Mesenchymal stem cell (in vitro differentiated cells and primary cell): ENCODE measurements around the gene CTBP2.

Experiments
- DNase-seq: peaks from one replicate; pipeline ENCODE4 v3.0.0-alpha.2; 2013
- H2AFZ ChIP-seq: one replicate; pipeline ENCODE4 v1.6.1; 2013; ENCODE audit warnings: low read depth, mild to moderate bottlenecking, control low read depth, inconsistent platforms, low read length, moderate library complexity
- H2AK5ac ChIP-seq: 2 replicates; pipeline ENCODE4 v1.6.1; 2013; ENCODE audit warnings: low read length, moderate library complexity, mild to moderate bottlenecking, inconsistent platforms; ENCODE audit not compliant: severe bottlenecking
- H2BK120ac ChIP-seq: one replicate; pipeline ENCODE4 v1.6.1; 2013; ENCODE audit warnings: low read depth, mild to moderate bottlenecking, inconsistent platforms, low read length, moderate library complexity
- H2BK12ac ChIP-seq, 2 experiments: one replicate each; pipeline ENCODE4 v1.6.1; 2013; ENCODE audit warnings: inconsistent platforms in 2 of 2, low read length in 2 of 2, mild to moderate bottlenecking in 2 of 2, moderate library complexity in 2 of 2, control low read depth in 1 of 2
- H2BK15ac ChIP-seq: one replicate; pipeline ENCODE4 v1.6.1; 2013; ENCODE audit warnings: mild to moderate bottlenecking, low read depth, inconsistent platforms; ENCODE audit not compliant: poor library complexity, severe bottlenecking
- H2BK5ac ChIP-seq: 2 replicates; pipeline ENCODE4 v1.6.1; 2013; ENCODE audit warnings: low read depth, mild to moderate bottlenecking, low read length, control low read depth, inconsistent platforms; ENCODE audit not compliant: poor library complexity, severe bottlenecking
- H3K14ac ChIP-seq, 2 experiments: one replicate each; pipeline ENCODE4 v1.6.1; 2013; ENCODE audit warnings: inconsistent platforms in 2 of 2, low read length in 2 of 2, control low read depth in 1 of 2, mild to moderate bottlenecking in 1 of 2, moderate library complexity in 1 of 2
- H3K18ac ChIP-seq, 2 experiments: one replicate each; pipeline ENCODE4 v1.6.1; 2013; ENCODE audit warnings: inconsistent platforms in 2 of 2, low read length in 2 of 2, control low read depth in 1 of 2, low read depth in 1 of 2, mild to moderate bottlenecking in 1 of 2
- H3K23ac ChIP-seq, 2 experiments: one replicate each; pipeline ENCODE4 v1.6.1; 2013; ENCODE audit warnings: inconsistent platforms in 2 of 2, low read length in 2 of 2, mild to moderate bottlenecking in 2 of 2, moderate library complexity in 2 of 2, control low read depth in 1 of 2
- H3K27ac ChIP-seq: 2 replicates; pipeline ENCODE4 v1.5.1; 2013; ENCODE audit warnings: mild to moderate bottlenecking, moderate library complexity, low read length, control low read depth, inconsistent platforms; ENCODE audit not compliant: poor library complexity, severe bottlenecking
- H3K27me3 ChIP-seq, 2 experiments: 2 replicates each; pipeline versions ENCODE4 v1.6.1 to v1.7.0; 2013; ENCODE audit warnings: low read length in 2 of 2, mild to moderate bottlenecking in 2 of 2, moderate library complexity in 2 of 2, control low read depth in 1 of 2, inconsistent platforms in 1 of 2; ENCODE audit not compliant: control insufficient read depth in 1 of 2, insufficient read depth in 1 of 2
- H3K36me3 ChIP-seq, 2 experiments: 2 replicates each; pipeline versions ENCODE4 v1.6.1 to v1.7.0; 2013; ENCODE audit warnings: low read length in 2 of 2, control low read depth in 1 of 2, inconsistent platforms in 1 of 2, low read depth in 1 of 2, mild to moderate bottlenecking in 1 of 2; ENCODE audit not compliant: insufficient read depth in 2 of 2, control insufficient read depth in 1 of 2
- H3K4ac ChIP-seq, 2 experiments: one replicate each; pipeline ENCODE4 v1.6.1; 2013; ENCODE audit warnings: inconsistent platforms in 2 of 2, low read length in 2 of 2, mild to moderate bottlenecking in 2 of 2, moderate library complexity in 2 of 2, control low read depth in 1 of 2, low read depth in 1 of 2
- H3K4me1 ChIP-seq: 2 replicates; pipeline ENCODE4 v1.6.1; 2013; ENCODE audit warnings: low read depth, low read length, control low read depth; ENCODE audit not compliant: control insufficient read depth, insufficient read depth
- H3K4me2 ChIP-seq: 2 replicates; pipeline ENCODE4 v1.6.1; 2013; ENCODE audit warnings: low read length, mild to moderate bottlenecking, inconsistent platforms; ENCODE audit not compliant: poor library complexity, severe bottlenecking
- H3K4me3 ChIP-seq, 2 experiments: 2 replicates each; pipeline versions ENCODE4 v1.5.1 to v1.7.0; 2013; ENCODE audit warnings: low read length in 2 of 2, mild to moderate bottlenecking in 2 of 2, control low read depth in 1 of 2, low read depth in 1 of 2; ENCODE audit not compliant: insufficient read depth in 1 of 2
- H3K79me1 ChIP-seq: replicated peaks from 2 replicates; pipeline ENCODE4 v1.6.1; 2013; ENCODE audit warnings: mild to moderate bottlenecking, control low read depth, low read length, inconsistent platforms; ENCODE audit not compliant: poor library complexity, severe bottlenecking
- H3K9ac ChIP-seq: 2 replicates; pipeline ENCODE4 v1.7.0; 2013; ENCODE audit warnings: mild to moderate bottlenecking, low read length, moderate library complexity
- H3K9me3 ChIP-seq: 2 replicates; pipeline ENCODE4 v1.7.0; 2013; ENCODE audit warnings: mild to moderate bottlenecking, low read length; ENCODE audit not compliant: control insufficient read depth
- H4K8ac ChIP-seq: one replicate; pipeline ENCODE4 v1.6.1; 2013; ENCODE audit warnings: inconsistent platforms, mild to moderate bottlenecking, low read length, moderate library complexity
- H4K91ac ChIP-seq: one replicate; pipeline ENCODE4 v1.6.1; 2013; ENCODE audit warnings: mild to moderate bottlenecking, low read length, inconsistent platforms
- WGBS: methylation state at CpG from one replicate; pipeline ENCODE4 v1.1.7; 2013; ENCODE audit warnings: mixed read lengths; 5-methylcytosine and 5-hydroxymethylcytosine counted together

The CTBP2 gene

GRCh38 chr10:125145636-125146035 is 14.7 kb downstream of the CTBP2 start:
- no peak for DNase-seq
- H3K18ac ChIP-seq, result no peak overlapping the region
- H3K27ac ChIP-seq, result no peak overlapping the region
- H2AK5ac ChIP-seq, result no peak overlapping the region
- no peak overlapping the region for H3K4me3 ChIP-seq
- H3K14ac ChIP-seq, result no peak overlapping the region
- H2AFZ ChIP-seq, result no peak overlapping the region
- H2BK12ac ChIP-seq, result no peak overlapping the region
- H2BK15ac ChIP-seq, result no peak overlapping the region
- H3K4me2 ChIP-seq, result no peak overlapping the region
- H3K23ac ChIP-seq, result no peak overlapping the region
- H4K91ac ChIP-seq, result no peak overlapping the region
- WGBS, result 90% methylated on average over 5 of the region's 5 CpGs
- H3K9ac ChIP-seq, result no peak overlapping the region
- peaks cover 7% of the 10 kb centered on the region for H3K79me1 ChIP-seq
- H4K8ac ChIP-seq, result no peak overlapping the region
- H3K27me3 ChIP-seq, result no peaks in the 10 kb centered on the region
- peaks cover 60% of the 10 kb centered on the region for H3K4me1 ChIP-seq
- no peaks in the 10 kb centered on the region for H3K9me3 ChIP-seq
- no peak overlapping the region for H3K4ac ChIP-seq
- peaks cover 5 to 25% of the 10 kb centered on the region in 2 experiments for H3K36me3 ChIP-seq
- H2BK5ac ChIP-seq, result no peak overlapping the region
- no peak overlapping the region for H2BK120ac ChIP-seq

GRCh38 chr10:125144693-125145623 is 15.4 kb downstream of the CTBP2 start:
- Histone ChIP-seq H3K4me3 (no peak overlapping the region), H3K9ac (peak overlapping the region; percentile 5), H2BK120ac (no peak overlapping the region), H4K8ac (no peak overlapping the region), H3K9me3 (no peaks in the 10 kb centered on the region), H3K23ac (no peak overlapping the region), H3K79me1 (peaks cover 7% of the 10 kb centered on the region), H3K4me1 (peaks cover 57% of the 10 kb centered on the region), H2AFZ (no peak overlapping the region), H3K18ac (peak overlapping the region in 1 of 2 experiments; percentile 11), H3K27ac (no peak overlapping the region), H3K4me2 (no peak overlapping the region), H2AK5ac (no peak overlapping the region), H2BK15ac (no peak overlapping the region), H3K14ac (no peak overlapping the region), H2BK5ac (no peak overlapping the region), H3K4ac (no peak overlapping the region), H2BK12ac (no peak overlapping the region), H3K27me3 (no peaks in the 10 kb centered on the region), H4K91ac (no peak overlapping the region), H3K36me3 (peaks cover under 1 to 22% of the 10 kb centered on the region in 2 experiments)
- 61% methylated on average over 10 of the region's 13 CpGs for WGBS
- peak; percentile 61 for DNase-seq

GRCh38 chr10:125144206-125144605 is 16.2 kb downstream of the CTBP2 start:
- no peak overlapping the region for H3K14ac ChIP-seq
- no peak overlapping the region for H3K4me2 ChIP-seq
- no peak overlapping the region for H3K27ac ChIP-seq
- no peak overlapping the region for H3K18ac ChIP-seq
- H3K36me3 ChIP-seq, result peaks cover 0 to 24% of the 10 kb centered on the region in 2 experiments
- no peak overlapping the region for H3K4me3 ChIP-seq
- no peak overlapping the region for H2BK12ac ChIP-seq
- no peak for DNase-seq
- peaks cover 7% of the 10 kb centered on the region for H3K79me1 ChIP-seq
- H3K4me1 ChIP-seq, result peaks cover 51% of the 10 kb centered on the region
- H3K27me3 ChIP-seq, result no peaks in the 10 kb centered on the region
- H3K23ac ChIP-seq, result no peak overlapping the region
- no peak overlapping the region for H2BK120ac ChIP-seq
- H4K8ac ChIP-seq, result no peak overlapping the region
- H3K9ac ChIP-seq, result no peak overlapping the region
- H2AFZ ChIP-seq, result no peak overlapping the region
- H3K4ac ChIP-seq, result no peak overlapping the region
- no peak overlapping the region for H2BK15ac ChIP-seq
- no peak overlapping the region for H2BK5ac ChIP-seq
- H2AK5ac ChIP-seq, result no peak overlapping the region
- no peaks in the 10 kb centered on the region for H3K9me3 ChIP-seq
- 96% methylated on average over 12 of the region's 12 CpGs for WGBS
- H4K91ac ChIP-seq, result no peak overlapping the region

GRCh38 chr10:125142946-125143345 is 17.4 kb downstream of the CTBP2 start:
- Histone ChIP-seq H2AFZ (no peak overlapping the region), H3K9me3 (no peaks in the 10 kb centered on the region), H4K91ac (peak overlapping the region; percentile 31), H3K9ac (no peak overlapping the region), H2BK120ac (no peak overlapping the region), H3K27ac (no peak overlapping the region), H3K4ac (no peak overlapping the region), H3K4me1 (peaks cover 39% of the 10 kb centered on the region), H3K4me2 (no peak overlapping the region), H3K79me1 (peaks cover 16% of the 10 kb centered on the region), H4K8ac (no peak overlapping the region), H3K36me3 (peaks cover 8 to 28% of the 10 kb centered on the region in 2 experiments), H3K18ac (no peak overlapping the region), H3K4me3 (no peak overlapping the region), H3K14ac (no peak overlapping the region), H3K27me3 (no peaks in the 10 kb centered on the region), H2BK15ac (no peak overlapping the region), H3K23ac (no peak overlapping the region), H2BK5ac (no peak overlapping the region), H2AK5ac (no peak overlapping the region), H2BK12ac (no peak overlapping the region)
- no peak for DNase-seq
- WGBS, result 98% methylated on average over 9 of the region's 9 CpGs
